Stimulated activated CD8-positive, alpha-beta memory T cell treated with anti-CD3 and anti-CD28 coated beads, Interleukin-4, amount 100 ng/mL, for 1 hour (primary cell): ENCODE measurements around the gene PRRG2.
"Not testable (repeated sequence)": the region's sequence is repeated elsewhere in the genome, so short reads cannot be mapped to it uniquely, and the experiment has no call there.

Experiments
- DNase-seq, 2 donors: peaks; one replicate each; pipeline ENCODE4 v3.0.0-alpha.2; 2020; ENCODE audit warnings: low read depth in 2 of 2, low spot score in 1 of 2

Gene PRRG2

DNA sequence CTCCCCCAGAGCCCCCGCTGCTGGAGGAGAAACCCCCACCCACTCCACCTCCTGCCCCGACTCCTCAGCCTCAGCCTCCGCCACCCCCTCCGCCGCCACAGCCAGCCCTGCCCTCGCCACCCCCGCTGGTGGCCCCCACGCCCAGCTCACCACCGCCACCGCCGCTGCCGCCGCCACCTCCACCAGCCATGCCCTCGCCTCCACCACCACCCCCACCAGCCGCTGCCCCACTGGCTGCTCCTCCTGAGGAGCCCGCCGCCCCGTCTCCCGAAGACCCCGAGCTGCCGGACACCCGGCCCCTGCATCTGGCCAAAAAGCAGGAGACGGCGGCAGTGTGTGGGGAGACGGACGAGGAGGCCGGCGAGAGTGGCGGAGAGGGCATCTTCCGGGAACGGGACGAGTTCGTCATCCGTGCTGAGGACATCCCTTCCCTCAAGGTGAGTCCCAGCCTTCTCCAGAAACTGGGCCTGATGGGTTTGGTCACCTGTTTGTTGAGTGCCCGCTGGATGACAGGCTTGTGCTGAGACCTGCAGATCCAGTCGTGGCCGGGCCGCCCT is 20.4 kb downstream of the PRRG2 start:
- no peak for DNase-seq

DNA sequence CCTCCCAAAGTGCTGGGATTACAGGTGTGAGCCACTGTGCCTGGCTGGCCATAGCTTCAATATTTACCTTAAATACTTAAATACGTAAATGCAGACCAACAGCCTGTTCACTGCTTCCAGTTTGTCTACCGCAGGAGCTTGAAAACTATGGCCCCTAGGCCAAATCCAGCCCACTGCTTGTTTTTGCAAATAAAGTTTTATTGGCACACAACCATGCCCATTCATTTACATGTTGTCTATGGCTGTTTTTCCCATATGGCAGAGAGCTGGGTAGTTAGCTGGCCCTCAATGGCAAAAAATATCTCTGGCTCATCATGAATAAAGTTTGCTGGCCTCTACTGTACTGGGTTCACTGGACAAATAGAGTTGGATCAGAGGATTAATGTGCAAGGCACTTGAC is 21.7 kb downstream of the PRRG2 start:
- no peak for DNase-seq

DNA sequence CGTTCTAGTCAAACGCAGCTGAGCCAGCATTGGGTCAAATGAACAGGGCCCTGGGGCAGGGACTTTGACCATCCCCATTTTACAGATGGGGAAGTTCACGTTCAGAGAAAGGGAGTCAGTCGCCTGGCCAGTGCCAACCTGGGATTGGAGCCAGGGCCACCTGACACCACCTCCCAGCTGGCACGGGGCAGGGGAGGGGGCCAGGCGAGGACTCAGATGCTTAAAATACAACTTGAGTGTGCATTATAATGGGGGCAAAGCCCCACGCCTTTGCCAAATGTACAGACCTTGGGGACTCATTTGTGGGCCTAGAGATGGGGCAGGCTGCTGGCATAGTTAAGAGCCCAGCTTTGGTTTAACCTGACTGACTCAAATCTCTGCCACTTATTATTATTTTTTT is 24.5 kb downstream of the PRRG2 start:
- no peak for DNase-seq

DNA sequence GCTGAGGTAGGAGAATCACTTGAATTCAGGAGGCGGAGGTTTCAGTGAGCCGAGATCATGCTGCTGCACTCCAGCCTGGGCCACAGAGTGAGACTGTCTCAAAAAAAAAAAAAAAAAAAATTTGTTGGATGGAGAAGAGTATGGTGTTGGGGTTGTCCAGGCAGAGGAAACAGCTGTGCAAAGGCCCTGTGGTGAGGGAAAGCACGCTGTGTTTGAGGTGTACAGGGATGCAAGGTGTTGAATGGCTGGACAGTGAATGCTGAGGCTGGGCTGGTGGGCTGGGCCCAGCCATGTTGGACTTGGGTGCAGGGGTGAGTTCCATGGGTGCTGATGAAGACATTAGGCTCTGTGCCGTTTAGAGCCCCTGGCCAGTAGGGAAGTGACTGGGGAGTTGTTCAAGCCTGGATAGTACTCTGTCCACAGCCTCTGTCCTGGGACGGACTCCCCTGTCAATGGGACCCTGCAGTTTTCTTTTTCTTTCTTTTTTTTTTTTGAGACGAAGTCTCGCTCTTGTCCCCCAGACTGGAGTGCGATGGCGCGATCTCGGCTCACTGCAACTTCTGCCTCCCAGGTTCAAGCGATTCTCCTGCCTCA is 28.5 kb downstream of the PRRG2 start:
- DNase-seq: no peak

GRCh38 chr19:49613374-49613773 is 32.3 kb downstream of the PRRG2 start:
- no peak for DNase-seq

GRCh38 chr19:49614096-49614833 is 33.1 kb downstream of the PRRG2 start:
- DNase-seq: no peak

DNA sequence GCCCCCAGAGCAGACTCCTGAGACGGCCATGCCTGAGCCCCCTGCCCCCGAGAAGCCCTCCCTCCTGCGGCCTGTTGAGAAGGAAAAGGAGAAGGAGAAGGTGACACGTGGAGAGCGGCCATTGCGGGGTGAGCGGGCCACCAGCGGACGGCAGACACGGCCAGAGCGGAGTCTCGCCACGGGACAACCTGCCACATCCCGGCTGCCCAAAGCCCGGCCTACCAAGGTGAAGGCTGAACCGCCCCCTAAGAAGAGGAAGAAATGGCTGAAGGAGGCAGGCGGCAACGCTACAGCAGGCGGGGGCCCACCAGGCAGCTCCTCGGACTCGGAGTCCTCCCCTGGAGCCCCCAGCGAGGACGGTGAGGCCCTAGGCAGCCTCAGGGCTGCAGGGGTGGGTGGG is 34.7 kb downstream of the PRRG2 start:
- no peak for DNase-seq

GRCh38 chr19:49616532-49616931 is 35.4 kb downstream of the PRRG2 start:
- no peak for DNase-seq

DNA sequence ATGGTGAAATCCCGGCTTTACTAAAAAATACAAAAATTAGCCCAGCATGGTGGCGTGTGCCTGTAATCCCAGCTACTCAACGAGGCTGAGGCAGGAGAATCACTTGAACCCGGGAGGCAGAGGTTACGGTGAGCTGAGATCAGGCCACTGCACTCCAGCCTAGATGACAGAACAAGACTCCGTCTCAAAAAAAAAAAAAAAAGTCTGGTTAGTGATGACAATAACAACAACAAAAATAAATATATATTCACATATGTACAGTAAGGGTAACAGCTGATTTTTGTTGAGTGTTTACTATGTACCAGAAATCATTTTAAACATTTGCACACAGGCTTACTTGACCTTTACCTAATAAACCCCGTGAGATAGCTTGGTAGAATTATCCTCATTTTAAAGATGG is 35.8 kb downstream of the PRRG2 start:
- DNase-seq: no peak

- not testable (repeated sequence) for DNase-seq
These were observed 36.7 kb downstream of the PRRG2 start for GRCh38 chr19:49617860-49618259.

GRCh38 chr19:49624967-49625910 is 44.1 kb downstream of the PRRG2 start:
- DNase-seq: no peak

DNA sequence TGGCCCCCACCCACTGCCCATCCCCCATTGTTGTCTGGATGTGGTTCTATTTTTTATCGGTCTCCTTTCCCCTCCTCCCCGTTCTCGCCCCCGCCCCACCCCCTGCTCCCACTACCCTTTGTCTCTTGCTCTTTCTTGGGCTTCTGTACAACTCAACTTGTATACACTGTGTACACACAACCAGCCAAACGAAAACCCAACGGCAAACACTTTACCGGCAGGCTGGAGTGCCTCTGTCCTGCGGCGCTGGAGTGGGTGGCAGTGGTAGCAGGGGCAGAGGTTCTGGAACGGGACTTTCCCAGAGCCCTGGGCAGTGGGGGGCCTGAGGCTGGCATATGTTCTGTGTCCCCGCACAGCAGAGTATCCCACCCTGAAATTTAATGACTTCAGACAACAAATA is 45.1 kb downstream of the PRRG2 start:
- no peak for DNase-seq

DNA sequence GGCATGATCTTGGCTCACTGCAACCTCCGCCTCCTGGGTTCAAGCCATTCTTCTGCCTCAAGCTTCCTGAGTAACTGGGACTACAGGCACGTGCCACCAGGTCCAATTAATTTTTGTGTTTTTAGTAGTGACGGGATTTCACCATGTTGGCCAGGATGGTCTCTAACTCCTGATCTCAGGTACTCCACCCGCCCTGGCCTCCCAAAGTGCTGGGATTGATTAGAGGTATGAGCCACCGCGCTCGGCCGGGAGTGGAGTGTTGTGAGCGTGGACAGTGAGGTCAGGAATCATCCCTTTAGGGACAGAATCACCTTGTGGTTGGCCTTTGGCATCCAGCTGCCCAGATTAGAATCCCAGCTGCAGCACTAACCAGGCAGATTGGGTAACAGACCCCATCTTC is 48.5 kb downstream of the PRRG2 start:
- no peak for DNase-seq

- no peak for DNase-seq
These were observed 50.0 kb downstream of the PRRG2 start for GRCh38 chr19:49631014-49631588.

DNA sequence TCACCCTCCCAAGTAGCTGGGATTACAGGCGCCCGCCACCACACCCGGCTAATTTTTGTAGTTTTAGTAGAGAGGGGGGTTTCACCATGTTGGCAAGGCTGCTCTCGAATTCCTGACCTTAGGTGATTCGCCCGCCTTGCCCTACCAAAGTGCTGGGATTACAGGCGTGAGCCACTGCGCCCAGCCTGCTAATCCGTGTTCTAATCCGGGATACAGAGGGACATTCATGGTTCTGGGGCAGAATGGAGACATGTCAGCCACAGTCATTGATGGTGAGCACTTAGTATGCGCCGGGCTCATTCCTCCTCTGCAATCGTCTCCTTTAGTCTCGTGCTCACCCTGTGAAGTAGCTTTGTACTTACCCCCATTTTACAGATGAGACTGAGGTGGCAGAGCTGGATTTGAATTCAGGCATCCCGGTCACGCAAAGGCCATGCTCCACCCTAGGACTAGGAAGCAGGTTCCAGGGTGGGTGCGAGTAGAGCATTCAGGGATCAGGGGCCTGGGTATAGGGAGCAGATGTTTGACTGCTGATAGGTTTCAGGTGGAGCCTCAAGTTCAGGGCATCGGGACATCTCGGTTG is 50.6 kb downstream of the PRRG2 start:
- no peak for DNase-seq

- no peak for DNase-seq
These were observed 51.5 kb downstream of the PRRG2 start for GRCh38 chr19:49632576-49632975.

DNA sequence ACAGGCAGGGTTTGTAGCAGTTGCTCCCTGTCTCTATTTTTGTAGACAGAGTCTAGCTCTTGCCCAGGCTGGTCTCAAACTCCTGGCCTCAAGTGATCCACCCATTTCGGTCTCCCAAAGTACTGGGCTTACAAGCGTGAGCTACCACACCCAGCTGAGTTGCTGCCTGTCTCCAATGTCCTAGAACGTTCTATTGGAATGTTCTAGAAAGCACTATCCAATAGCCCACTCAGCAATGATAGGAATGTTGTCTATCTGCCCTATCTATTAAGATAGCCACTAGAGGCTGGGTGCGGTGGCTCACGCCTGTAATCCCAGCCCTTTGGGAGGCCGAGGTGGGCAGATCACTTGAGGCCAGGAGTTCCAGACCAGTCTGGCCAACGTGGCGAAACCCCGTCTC is 52.2 kb downstream of the PRRG2 start:
- not testable (repeated sequence) for DNase-seq

- no peak for DNase-seq
These were observed 54.6 kb downstream of the PRRG2 start for GRCh38 chr19:49635530-49636232.

DNA sequence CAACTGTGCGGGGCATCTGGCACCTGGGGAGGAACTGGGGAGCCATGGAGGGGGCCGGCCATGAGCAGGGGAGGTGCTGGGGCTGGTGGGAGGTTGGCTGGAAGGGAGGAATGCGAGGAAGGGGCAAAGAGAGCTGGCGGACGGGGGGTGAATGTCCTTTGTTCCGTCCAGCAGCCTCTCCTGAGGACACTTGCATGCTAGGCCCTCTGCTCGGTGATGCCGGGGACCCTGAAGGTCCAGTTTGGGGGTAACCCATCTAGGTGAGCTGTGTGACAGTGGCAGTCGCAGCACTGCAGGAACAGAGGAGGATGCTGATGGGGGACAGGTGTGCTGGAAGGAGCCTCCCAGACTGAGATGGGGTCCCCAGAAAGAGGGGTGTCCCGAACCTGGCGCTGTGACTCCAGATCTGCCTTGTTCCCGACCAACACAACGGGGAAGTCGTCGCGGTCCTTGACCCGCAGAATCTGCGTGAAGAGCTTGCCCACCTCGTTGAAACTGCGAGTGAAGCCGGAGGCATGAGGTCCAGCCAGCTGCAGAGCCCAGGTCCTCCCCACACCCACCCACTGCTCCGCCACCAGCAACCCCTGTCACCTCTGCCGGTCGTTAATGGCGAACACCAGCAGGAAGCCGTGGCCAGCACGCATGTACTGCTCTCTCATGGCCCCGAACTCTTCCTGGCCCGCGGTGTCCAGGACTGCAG is 55.3 kb downstream of the PRRG2 start:
- no peak for DNase-seq
